Activated T-cell treated with anti-CD3 and anti-CD28 coated beads, Interleukin-2, amount 50 U/mL, for 4 hours (primary cell): ENCODE measurements around the gene DYRK2. TPM values are rescaled to one million over a fixed set of nuclear protein-coding genes. Genes with fewer than 3 reads are reported as not detected.
A peak's percentile ranks its signal among the peaks of the same experiment; 100 is the strongest.

ENCODE experiments used
- ATAC-seq, 2 donors: fragments of 200-7000 bp; cut with Tn5 transposase; one replicate each; pipeline ENCODE4 v1.10.0; 2021
- DNase-seq: peaks from one replicate; pipeline ENCODE4 v3.0.0-alpha.2; 2020
- H3K27me3 Mint-ChIP-seq: one replicate; pipeline ENCODE4 v1.8.0; 2021; ENCODE audit warnings: low read depth, mixed read lengths
- H3K36me3 Mint-ChIP-seq: one replicate; pipeline ENCODE4 v1.8.0; 2022; ENCODE audit warnings: mixed read lengths; ENCODE audit not compliant: insufficient read depth
- H3K4me1 Mint-ChIP-seq: one replicate; pipeline ENCODE4 v1.8.0; 2021; ENCODE audit warnings: low read depth, mixed read lengths
- H3K4me3 Mint-ChIP-seq: one replicate; pipeline ENCODE4 v1.8.0; 2021; ENCODE audit warnings: mild to moderate bottlenecking, moderate library complexity, mixed read lengths
- H3K9me3 Mint-ChIP-seq: one replicate; pipeline ENCODE4 v1.8.0; 2021; ENCODE audit warnings: mixed read lengths
- total RNA-seq, 3 donors: library from RNA; stranded (reverse); gene quantifications; one replicate each; pipeline ENCODE4 v1.2.1, GENCODE V29; 2021

DYRK2 gene
- total RNA-seq: 10 to 100 TPM; 37.6 to 46.5 (median 40.3) TPM

- peaks cover 5% of the 10 kb centered on the region for H3K36me3 Mint-ChIP-seq
- H3K4me1 Mint-ChIP-seq: peaks cover 42% of the 10 kb centered on the region
- no peaks in the 10 kb centered on the region for H3K9me3 Mint-ChIP-seq
- DNase-seq (peak; percentile 71), ATAC-seq (peak; percentile 58 to 61)
- peak within 1 kb of the TSS; percentile 97 for H3K4me3 Mint-ChIP-seq
- no peaks in the 10 kb centered on the region for H3K27me3 Mint-ChIP-seq
These were observed at the start of gene DYRK2 for GRCh38 chr12:67648521-67649260. DYRK2 (plus strand) TSS chr12:67648745; CDS start chr12:67649134, 389 bp downstream.

DNA sequence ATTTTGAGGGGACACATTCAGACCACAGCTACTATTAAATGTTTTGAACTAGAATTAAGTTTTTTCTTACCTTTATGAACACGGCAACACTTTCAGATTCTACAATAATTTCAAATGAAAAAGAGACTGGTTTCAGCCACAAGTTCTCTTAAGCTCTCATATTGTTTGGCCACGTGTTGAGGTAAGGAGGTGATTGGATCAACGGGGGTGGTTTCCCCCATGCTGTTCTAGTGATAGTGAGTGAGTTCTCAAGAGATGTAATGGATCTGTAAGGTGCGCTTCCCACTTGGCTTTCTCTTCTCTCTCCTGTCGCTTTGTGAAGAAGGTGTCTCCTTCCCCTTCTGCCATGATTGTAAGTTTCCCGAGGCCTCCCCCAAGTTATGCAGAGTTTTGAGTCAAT lies 48.9 kb upstream of the DYRK2 start:
- Mint-ChIP-seq H3K4me3 (no peak overlapping the region), H3K4me1 (peaks cover 8% of the 10 kb centered on the region), H3K36me3 (no peaks in the 10 kb centered on the region), H3K9me3 (peaks cover 7% of the 10 kb centered on the region), H3K27me3 (no peaks in the 10 kb centered on the region)
- ATAC-seq: peak; percentile 27 to 48
- no peak for DNase-seq

DNA sequence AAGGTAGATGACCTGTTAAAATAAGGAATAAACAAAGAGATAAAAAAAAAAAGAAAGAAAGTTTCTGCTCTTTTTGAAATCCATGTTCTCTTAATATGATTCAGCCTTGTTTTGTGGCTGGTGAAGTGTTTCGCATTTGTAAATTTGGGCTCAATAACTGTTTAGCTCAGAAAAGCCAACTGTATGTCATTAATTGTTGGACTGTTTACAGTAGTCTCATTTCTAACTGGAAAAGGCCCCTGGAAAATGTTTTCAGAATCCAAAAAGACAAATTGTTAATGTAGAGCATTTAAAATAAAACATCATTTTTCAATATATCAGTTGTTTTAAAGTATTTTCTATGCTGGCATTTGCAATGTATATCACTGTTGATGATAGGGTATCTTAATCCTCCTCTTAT lies 47.4 kb upstream of the DYRK2 start:
- Mint-ChIP-seq H3K27me3 (no peaks in the 10 kb centered on the region), H3K4me1 (peaks cover 5% of the 10 kb centered on the region), H3K4me3 (no peak overlapping the region), H3K9me3 (peaks cover 7% of the 10 kb centered on the region), H3K36me3 (no peaks in the 10 kb centered on the region)
- ATAC-seq: no peak
- no peak for DNase-seq

DNA sequence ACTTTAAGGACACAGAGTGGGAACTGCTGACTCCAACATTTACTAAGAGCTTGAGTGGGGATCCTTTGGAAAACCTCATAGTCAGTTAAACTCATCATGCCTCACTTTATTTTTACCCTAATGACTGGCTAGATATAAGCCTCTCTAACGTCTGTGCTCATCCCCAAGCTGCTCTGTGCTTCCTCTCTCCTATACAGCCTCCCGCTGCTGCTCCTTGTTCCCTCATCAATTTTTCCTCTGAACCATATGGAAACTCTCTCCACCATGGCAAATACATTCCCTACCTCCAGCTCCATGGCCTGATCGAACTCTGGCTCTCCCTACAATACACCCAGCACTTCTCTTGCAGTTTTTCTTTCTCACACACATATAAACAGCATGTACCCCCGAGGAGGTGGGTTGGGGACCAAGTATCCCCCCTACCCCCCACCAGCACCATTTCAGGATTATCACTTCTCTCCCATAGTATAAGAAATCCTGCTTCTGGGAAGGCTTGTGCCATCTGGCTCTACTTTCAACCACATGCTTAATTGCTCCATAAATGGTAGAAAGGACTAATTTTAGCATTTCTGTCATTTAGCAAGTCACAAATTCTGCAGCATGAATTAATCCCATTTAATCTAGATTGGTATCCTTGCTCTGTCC lies 39.2 kb upstream of the DYRK2 start:
- Mint-ChIP-seq H3K4me3 (no peak overlapping the region), H3K4me1 (peaks cover 6% of the 10 kb centered on the region)
- DNase-seq: no peak

GRCh38 chr12:67613040-67613439 lies 35.5 kb upstream of the DYRK2 start:
- no peak overlapping the region for H3K4me3 Mint-ChIP-seq
- peaks cover 11% of the 10 kb centered on the region for H3K4me1 Mint-ChIP-seq
- DNase-seq (no peak), ATAC-seq (no peak)
- H3K9me3 Mint-ChIP-seq: no peaks in the 10 kb centered on the region
- H3K27me3 Mint-ChIP-seq: no peaks in the 10 kb centered on the region
- no peaks in the 10 kb centered on the region for H3K36me3 Mint-ChIP-seq

More for the DNA sequence above, 39.2 kb upstream of the DYRK2 start:
- ATAC-seq: no peak
- Mint-ChIP-seq H3K27me3 (no peaks in the 10 kb centered on the region), H3K36me3 (no peaks in the 10 kb centered on the region), H3K9me3 (no peaks in the 10 kb centered on the region)

- Mint-ChIP-seq H3K4me3 (no peak overlapping the region), H3K4me1 (peaks cover 11% of the 10 kb centered on the region), H3K27me3 (no peaks in the 10 kb centered on the region), H3K36me3 (no peaks in the 10 kb centered on the region), H3K9me3 (no peaks in the 10 kb centered on the region)
- ATAC-seq (no peak), DNase-seq (no peak)
These were observed 30.9 kb upstream of the DYRK2 start for GRCh38 chr12:67617629-67618028.

- ATAC-seq (no peak), DNase-seq (no peak)
- Mint-ChIP-seq H3K4me3 (no peak overlapping the region), H3K4me1 (peaks cover 8% of the 10 kb centered on the region), H3K9me3 (no peaks in the 10 kb centered on the region), H3K27me3 (no peaks in the 10 kb centered on the region), H3K36me3 (no peaks in the 10 kb centered on the region)
These were observed 30.2 kb upstream of the DYRK2 start for GRCh38 chr12:67618303-67618702.

DNA sequence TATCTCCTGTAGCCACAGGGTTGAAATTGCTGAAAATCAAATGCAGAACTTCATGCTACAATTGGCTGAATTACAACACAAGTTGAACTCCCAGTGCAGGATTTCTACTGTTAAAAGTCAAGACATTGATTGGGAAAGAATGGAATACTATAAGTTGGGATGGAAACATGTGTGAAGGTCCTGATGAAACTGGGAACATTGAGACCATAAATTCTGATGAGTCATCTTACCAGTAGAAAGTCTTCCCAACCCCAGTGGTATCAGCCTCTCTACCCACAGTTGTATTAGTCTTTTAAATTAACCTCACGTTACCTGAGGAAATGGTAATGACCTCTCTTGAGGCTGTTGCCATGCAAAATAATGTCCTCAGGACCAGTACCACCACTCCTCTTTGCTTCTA lies 27.4 kb upstream of the DYRK2 start:
- Mint-ChIP-seq H3K4me3 (no peak overlapping the region), H3K36me3 (no peaks in the 10 kb centered on the region), H3K27me3 (no peaks in the 10 kb centered on the region), H3K9me3 (peaks cover 5% of the 10 kb centered on the region), H3K4me1 (peaks cover 16% of the 10 kb centered on the region)
- no peak for ATAC-seq
- DNase-seq: no peak

DNA sequence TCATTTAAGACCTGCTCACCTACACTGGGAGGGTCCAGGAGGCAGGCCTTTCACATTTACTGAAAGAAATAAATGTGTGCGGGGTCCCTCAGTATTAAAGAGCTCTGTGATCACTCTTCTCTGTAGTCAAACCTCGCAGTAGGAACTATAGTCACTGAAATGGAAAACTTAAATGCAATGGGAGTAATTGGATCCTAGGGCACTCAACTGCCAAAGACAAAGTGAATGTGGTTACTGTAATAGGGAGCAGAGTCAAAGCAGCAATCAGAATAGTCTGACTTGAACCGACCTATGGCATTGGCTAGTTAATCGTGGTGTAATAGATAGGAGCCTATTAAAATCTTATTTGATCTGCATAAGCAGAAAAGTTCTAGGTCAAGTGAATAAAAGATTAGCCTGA lies 26.6 kb upstream of the DYRK2 start:
- H3K36me3 Mint-ChIP-seq: no peaks in the 10 kb centered on the region
- no peak overlapping the region for H3K4me3 Mint-ChIP-seq
- H3K4me1 Mint-ChIP-seq: peaks cover 19% of the 10 kb centered on the region
- H3K9me3 Mint-ChIP-seq: peaks cover 5% of the 10 kb centered on the region
- ATAC-seq: no peak
- no peaks in the 10 kb centered on the region for H3K27me3 Mint-ChIP-seq
- DNase-seq: no peak

- peaks cover 5% of the 10 kb centered on the region for H3K9me3 Mint-ChIP-seq
- H3K4me3 Mint-ChIP-seq: no peak overlapping the region
These were observed 25.3 kb upstream of the DYRK2 start for GRCh38 chr12:67623259-67623658.

DNA sequence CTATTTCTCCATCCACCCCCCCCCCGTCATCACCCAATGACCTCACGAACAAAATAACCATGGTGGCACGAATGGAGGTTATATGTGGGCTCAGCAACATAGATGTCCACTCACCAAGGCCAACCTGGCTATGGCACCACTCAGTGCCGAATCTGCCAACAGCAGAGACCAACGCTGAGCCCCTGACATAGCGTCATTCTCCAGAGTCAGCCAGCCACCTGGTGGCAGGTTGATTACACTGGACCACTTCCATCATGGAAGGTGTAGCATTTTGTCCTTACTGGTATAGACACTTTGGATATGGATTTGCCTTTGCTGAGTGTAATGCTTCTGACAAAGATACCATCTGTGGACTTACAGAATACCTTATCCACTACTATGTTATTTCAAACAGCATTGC lies 24.2 kb upstream of the DYRK2 start:
- ATAC-seq (no peak), DNase-seq (no peak)
- peaks cover 33% of the 10 kb centered on the region for H3K4me1 Mint-ChIP-seq
- no peaks in the 10 kb centered on the region for H3K27me3 Mint-ChIP-seq
- H3K9me3 Mint-ChIP-seq: peaks cover 8% of the 10 kb centered on the region
- no peak overlapping the region for H3K4me3 Mint-ChIP-seq
- H3K36me3 Mint-ChIP-seq: no peaks in the 10 kb centered on the region

More at GRCh38 chr12:67623259-67623658, 25.3 kb upstream of the DYRK2 start:
- DNase-seq (no peak), ATAC-seq (no peak)
- Mint-ChIP-seq H3K36me3 (no peaks in the 10 kb centered on the region), H3K4me1 (peaks cover 23% of the 10 kb centered on the region), H3K27me3 (no peaks in the 10 kb centered on the region)

DNA sequence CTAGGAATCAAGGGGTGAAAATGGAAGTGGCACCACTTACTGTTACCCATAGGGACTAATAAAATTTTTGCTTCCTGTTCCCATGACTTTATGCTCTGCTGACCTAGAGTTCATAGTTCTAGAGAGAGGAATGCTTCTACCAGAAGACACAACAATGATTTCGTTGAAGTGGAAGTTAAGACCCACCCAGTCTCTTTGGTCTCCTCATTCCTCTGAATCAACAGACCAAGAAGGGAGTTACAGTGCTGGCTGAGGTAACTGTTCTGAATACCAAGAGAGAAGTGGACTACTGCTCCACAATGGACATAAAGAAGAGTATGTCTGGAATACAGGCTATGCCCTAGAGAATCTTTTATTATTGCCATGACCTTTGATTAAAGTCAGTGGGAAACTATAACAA lies 23.5 kb upstream of the DYRK2 start:
- Mint-ChIP-seq H3K27me3 (no peaks in the 10 kb centered on the region), H3K9me3 (peaks cover 10% of the 10 kb centered on the region), H3K4me3 (no peak overlapping the region), H3K36me3 (no peaks in the 10 kb centered on the region), H3K4me1 (peaks cover 39% of the 10 kb centered on the region)
- DNase-seq: no peak
- no peak for ATAC-seq

DNA sequence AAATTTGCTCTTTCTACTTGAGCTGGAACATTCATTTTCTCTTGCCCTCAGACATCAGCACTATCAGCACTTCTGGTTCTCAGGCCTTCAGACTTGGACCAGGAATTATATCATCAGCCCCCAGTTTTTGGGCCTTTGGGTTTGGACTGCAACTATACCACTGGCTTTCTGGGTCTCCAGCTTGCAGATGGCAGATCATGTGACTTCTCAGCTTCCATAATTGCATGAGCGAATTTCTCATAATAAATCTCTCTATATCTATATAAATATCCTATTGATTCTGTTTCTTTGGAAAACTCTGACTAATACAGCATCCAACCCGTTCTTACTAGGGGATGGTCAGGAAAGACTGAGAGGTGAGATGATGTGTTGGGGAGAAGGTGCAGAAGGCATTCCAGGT lies 22.4 kb upstream of the DYRK2 start:
- Mint-ChIP-seq H3K27me3 (no peaks in the 10 kb centered on the region), H3K36me3 (no peaks in the 10 kb centered on the region), H3K4me1 (peaks cover 49% of the 10 kb centered on the region), H3K4me3 (no peak overlapping the region), H3K9me3 (peaks cover 10% of the 10 kb centered on the region)
- DNase-seq (no peak), ATAC-seq (no peak)

- H3K4me1 Mint-ChIP-seq: peaks cover 83% of the 10 kb centered on the region
- peak; percentile 67 for DNase-seq
- no peaks in the 10 kb centered on the region for H3K27me3 Mint-ChIP-seq
- H3K9me3 Mint-ChIP-seq: peaks cover 5% of the 10 kb centered on the region
- ATAC-seq: peak; percentile 97 to 98
- H3K36me3 Mint-ChIP-seq: no peaks in the 10 kb centered on the region
- H3K4me3 Mint-ChIP-seq: peak overlapping the region; percentile 45
These were observed 18.0 kb upstream of the DYRK2 start for GRCh38 chr12:67630373-67631088.
